HCT116 (cell line): Measurements from ENCODE around the gene ADGRD1. TPM values are rescaled to one million over a fixed set of nuclear protein-coding genes. Genes with fewer than 3 reads are reported as not detected.

Experiments used
- ATAC-seq: fragments of 200-7000 bp; cut with Tn5 transposase; 2 replicates; pipeline ENCODE4 v1.9.1; 2020; ENCODE audit warnings: mild to moderate bottlenecking, moderate library complexity
- BruUV-seq: library from RNA; stranded (reverse); fragments of 400-500 nt; replicated peaks from 2 replicates; lab custom pipeline; 2021; lab: Mats Ljungman, UMichigan
- CTCF ChIA-PET: fragments of 300-600 bp; sonication (Branson Sonifier 250); formaldehyde crosslinking; loops from one replicate; lab custom pipeline; 2021; ENCODE audit warnings: antibody characterized with exemption; lab: Charles Lee
- POLR2A ChIA-PET: fragments of 300-600, 350-600 bp; sonication (Branson Sonifier 250); formaldehyde crosslinking; loops from one replicate; lab custom pipeline; 2021; ENCODE audit warnings: antibody characterized with exemption; lab: Charles Lee
- RAD21 ChIA-PET, 2 experiments: fragments of 300-600 bp; sonication (Branson Sonifier 250); formaldehyde crosslinking; loops; one replicate each; lab custom pipeline; 2023; ENCODE audit warnings: low total read pairs in 2 of 2; ENCODE audit not compliant: uncharacterized antibody in 2 of 2, unreplicated experiment in 2 of 2, low non-redundant PET in 1 of 2; lab: Charles Lee
- DNase-seq: peaks from one replicate; pipeline ENCODE4 v3.0.0-alpha.2; 2010; ENCODE audit warnings: low read depth, low spot score
- H2AFZ ChIP-seq: fragments of 200-600 bp; shearing (Covaris generic), sonication (generic); 2 replicates; pipeline ENCODE4 v1.6.1; 2017; ENCODE audit warnings: low read depth, mixed run types, mixed read lengths, antibody characterized with exemption, low read length; ENCODE audit not compliant: poor library complexity, severe bottlenecking
- H3K27ac ChIP-seq: 2 replicates; pipeline ENCODE4 v1.5.1; 2012; ENCODE audit warnings: low read depth, low read length
- H3K27me3 ChIP-seq: fragments of 200-600 bp; sonication (generic); 2 replicates; pipeline ENCODE4 v1.6.1; 2016; ENCODE audit warnings: mixed run types, low read length, mixed read lengths; ENCODE audit not compliant: insufficient read depth
- H3K36me3 ChIP-seq, 2 experiments: fragments of 200-500 bp in 1 of 2; fragments of 200-600 bp in 1 of 2; sonication (Bioruptor generic) in 1 of 2; sonication (generic) in 1 of 2; 2 replicates each; pipeline versions ENCODE4 v1.5.1 to v1.6.1; 2014 to 2016; ENCODE audit warnings: low read length in 2 of 2, inconsistent platforms in 1 of 2, mixed read lengths in 1 of 2, mixed run types in 1 of 2; ENCODE audit not compliant: insufficient read depth in 2 of 2, control insufficient read depth in 1 of 2
- H3K4me1 ChIP-seq, 2 experiments: fragments of 200-600 bp in 1 of 2; sonication (generic) in 1 of 2; 2 replicates each; pipeline versions ENCODE4 v1.5.1 to v1.6.1; 2012 to 2017; ENCODE audit warnings: low read length in 2 of 2, inconsistent platforms in 1 of 2, mild to moderate bottlenecking in 1 of 2, mixed read lengths in 1 of 2, mixed run types in 1 of 2, moderate library complexity in 1 of 2; ENCODE audit not compliant: insufficient read depth in 2 of 2, control insufficient read depth in 1 of 2
- H3K4me2 ChIP-seq: fragments of 200-600 bp; sonication (generic); 2 replicates; pipeline ENCODE4 v1.6.1; 2017; ENCODE audit warnings: mixed run types, low read length, mixed read lengths
- H3K4me3 ChIP-seq, 2 experiments: fragments of 200-600 bp in 1 of 2; sonication (generic) in 1 of 2; replicated peaks in 1 of 2; 2 replicates each; pipeline ENCODE4 v1.5.1; 2011 to 2016; ENCODE audit warnings: low read length in 2 of 2, control low read depth in 1 of 2, low read depth in 1 of 2, mild to moderate bottlenecking in 1 of 2, mixed read lengths in 1 of 2, mixed run types in 1 of 2
- H3K79me2 ChIP-seq: fragments of 200-600 bp; sonication (generic); 2 replicates; pipeline ENCODE4 v1.6.1; 2017; ENCODE audit warnings: mild to moderate bottlenecking, mixed run types, low read length, moderate library complexity, mixed read lengths; ENCODE audit not compliant: insufficient read depth
- H3K9ac ChIP-seq: fragments of 200-600 bp; sonication (generic); 2 replicates; pipeline ENCODE4 v1.6.1; 2016; ENCODE audit warnings: low read length, mixed read lengths
- H3K9me2 ChIP-seq: fragments of 200-600 bp; sonication (generic), shearing (Covaris generic); 2 replicates; pipeline ENCODE4 v1.6.1; 2017; ENCODE audit warnings: mixed run types, mild to moderate bottlenecking, moderate library complexity; ENCODE audit not compliant: insufficient read depth
- H3K9me3 ChIP-seq, 2 experiments: fragments of 200-500 bp in 1 of 2; fragments of 200-600 bp in 1 of 2; sonication (Bioruptor generic) in 1 of 2; sonication (generic) in 1 of 2; 2 replicates each; pipeline ENCODE4 v1.6.1; 2014 to 2017; ENCODE audit warnings: low read length in 2 of 2, mixed read lengths in 2 of 2, inconsistent platforms in 1 of 2, low read depth in 1 of 2, mild to moderate bottlenecking in 1 of 2, mixed run types in 1 of 2, moderate library complexity in 1 of 2; ENCODE audit not compliant: control insufficient read depth in 1 of 2, insufficient read depth in 1 of 2
- H4K20me1 ChIP-seq: fragments of 200-600 bp; sonication (generic), shearing (Covaris generic); 2 replicates; pipeline ENCODE4 v1.6.1; 2017; ENCODE audit warnings: mixed run types, mild to moderate bottlenecking, moderate library complexity; ENCODE audit not compliant: insufficient read depth
- CBX3 ChIP-seq: IDR thresholded peaks from 2 replicates; pipeline ENCODE4 v1.6.1; 2012; ENCODE audit warnings: low read depth
- CEBPB ChIP-seq: IDR thresholded peaks from 2 replicates; pipeline ENCODE4 v1.6.1; 2012; ENCODE audit warnings: low read depth
- EGR1 ChIP-seq: IDR thresholded peaks from 2 replicates; pipeline ENCODE4 v1.6.1; 2012; ENCODE audit warnings: low read depth
- EZH2 ChIP-seq: fragments of 200-600 bp; sonication (generic); IDR thresholded peaks from 2 replicates; pipeline ENCODE4 v1.6.1; 2017; ENCODE audit warnings: antibody characterized with exemption, mixed run types
- EZH2phosphoT487 ChIP-seq: fragments of 200-600 bp; IDR thresholded peaks from 2 replicates; pipeline ENCODE4 v1.6.1; 2018; ENCODE audit warnings: antibody characterized with exemption, borderline replicate concordance
- JUND ChIP-seq: IDR thresholded peaks from 2 replicates; pipeline ENCODE4 v1.6.1; 2012
- MAX ChIP-seq: IDR thresholded peaks from 2 replicates; pipeline ENCODE4 v1.6.1; 2012
- POLR2A ChIP-seq: IDR thresholded peaks from 2 replicates; pipeline ENCODE4 v1.7.0; 2011; ENCODE audit warnings: borderline replicate concordance; ENCODE audit not compliant: insufficient read depth, insufficient read length; ENCODE audit errors: extremely low read depth
- SP1 ChIP-seq: IDR thresholded peaks from 2 replicates; pipeline ENCODE4 v1.6.1; 2012; ENCODE audit warnings: low read depth
- SRF ChIP-seq: IDR thresholded peaks from 2 replicates; pipeline ENCODE4 v1.6.1; 2012; ENCODE audit warnings: low read depth
- TCF7L2 ChIP-seq: IDR thresholded peaks from 2 replicates; pipeline ENCODE4 v1.7.0; 2011; ENCODE audit warnings: borderline replicate concordance, inconsistent platforms; ENCODE audit not compliant: insufficient read depth, insufficient read length; ENCODE audit errors: extremely low read depth
- YY1 ChIP-seq: IDR thresholded peaks from 2 replicates; pipeline ENCODE4 v1.6.1; 2011; ENCODE audit warnings: low read length, low read depth, moderate library complexity, mild to moderate bottlenecking; ENCODE audit not compliant: insufficient replicate concordance; ENCODE audit errors: extremely low read depth
- ZFX ChIP-seq: fragments of 450-650 bp; IDR thresholded peaks from 2 replicates; pipeline ENCODE4 v1.6.1; 2017
- ZNF274 ChIP-seq: fragments of 200-500 bp; sonication (Bioruptor generic); IDR thresholded peaks from 2 replicates; pipeline ENCODE4 v1.6.1; 2014; ENCODE audit warnings: mild to moderate bottlenecking, low read depth, low read length, inconsistent platforms
- intact Hi-C: fragments of 100-400 bp; cut with micrococcal nuclease; formaldehyde crosslinking; loops from 2 replicates; pipeline ENCODE4 v1.10.0; 2022
- total RNA-seq: library from RNA; stranded (reverse); gene quantifications from one replicate; pipeline ENCODE4 v1.2.1, GENCODE V29; 2021; ENCODE audit not compliant: unreplicated experiment
- TF ChIP-seq, protein P1 (sequence below), 3 experiments: fragments of 200-600 bp in 1 of 3; sonication (generic) in 1 of 3; IDR thresholded peaks in 2 of 3; conservative IDR thresholded peaks in 1 of 3; 2 replicates each; pipeline ENCODE4 v1.5.1; 2012 to 2017; ENCODE audit warnings: low read depth in 2 of 3, low read length in 2 of 3, antibody characterized with exemption in 1 of 3, borderline replicate concordance in 1 of 3, control low read depth in 1 of 3, mild to moderate bottlenecking in 1 of 3, mixed read lengths in 1 of 3, mixed run types in 1 of 3, moderate library complexity in 1 of 3; ENCODE audit not compliant: insufficient read depth in 1 of 3
- TF ChIP-seq, protein P2 (sequence below): IDR thresholded peaks from 2 replicates; pipeline ENCODE4 v1.6.1; 2012; ENCODE audit warnings: low read depth

Gene ADGRD1
- total RNA-seq, 1 experiment from 2014 or later = 0.44 TPM

- ChIA-PET RAD21 (no interaction called here), POLR2A (no interaction called here), CTCF (interaction anchor here (0.8 to 3.1 kb wide), 3 partner anchors 10 to 320 kb away, joined by 4 to 21 read pairs (median 4); no protein-coding TSS in a partner anchor)
- TF ChIP-seq ZNF274 = no peak
- TF ChIP-seq ZFX = no peak
- TF ChIP-seq, protein P1, sequence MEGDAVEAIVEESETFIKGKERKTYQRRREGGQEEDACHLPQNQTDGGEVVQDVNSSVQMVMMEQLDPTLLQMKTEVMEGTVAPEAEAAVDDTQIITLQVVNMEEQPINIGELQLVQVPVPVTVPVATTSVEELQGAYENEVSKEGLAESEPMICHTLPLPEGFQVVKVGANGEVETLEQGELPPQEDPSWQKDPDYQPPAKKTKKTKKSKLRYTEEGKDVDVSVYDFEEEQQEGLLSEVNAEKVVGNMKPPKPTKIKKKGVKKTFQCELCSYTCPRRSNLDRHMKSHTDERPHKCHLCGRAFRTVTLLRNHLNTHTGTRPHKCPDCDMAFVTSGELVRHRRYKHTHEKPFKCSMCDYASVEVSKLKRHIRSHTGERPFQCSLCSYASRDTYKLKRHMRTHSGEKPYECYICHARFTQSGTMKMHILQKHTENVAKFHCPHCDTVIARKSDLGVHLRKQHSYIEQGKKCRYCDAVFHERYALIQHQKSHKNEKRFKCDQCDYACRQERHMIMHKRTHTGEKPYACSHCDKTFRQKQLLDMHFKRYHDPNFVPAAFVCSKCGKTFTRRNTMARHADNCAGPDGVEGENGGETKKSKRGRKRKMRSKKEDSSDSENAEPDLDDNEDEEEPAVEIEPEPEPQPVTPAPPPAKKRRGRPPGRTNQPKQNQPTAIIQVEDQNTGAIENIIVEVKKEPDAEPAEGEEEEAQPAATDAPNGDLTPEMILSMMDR (IDR thresholded peaks at IDR 0.05 in 2 of 3, conservative IDR thresholded peaks at IDR 0.05 in 1 of 3; ENCODE audit: borderline replicate concordance in 1 of 3, insufficient read depth in 1 of 3, low read depth in 2 of 3, low read length in 2 of 3) = no peak
- TF ChIP-seq YY1 = no peak
- TF ChIP-seq JUND = no peak
- TF ChIP-seq MAX = no peak
- TF ChIP-seq CEBPB = no peak
- no peak for TF ChIP-seq POLR2A
- TF ChIP-seq EZH2 = no peak
- no peak for TF ChIP-seq SRF
- TF ChIP-seq TCF7L2 = no peak
- no peak for TF ChIP-seq EZH2phosphoT487
- no peak for TF ChIP-seq SP1
- no peak for TF ChIP-seq EGR1
- TF ChIP-seq, protein P2, sequence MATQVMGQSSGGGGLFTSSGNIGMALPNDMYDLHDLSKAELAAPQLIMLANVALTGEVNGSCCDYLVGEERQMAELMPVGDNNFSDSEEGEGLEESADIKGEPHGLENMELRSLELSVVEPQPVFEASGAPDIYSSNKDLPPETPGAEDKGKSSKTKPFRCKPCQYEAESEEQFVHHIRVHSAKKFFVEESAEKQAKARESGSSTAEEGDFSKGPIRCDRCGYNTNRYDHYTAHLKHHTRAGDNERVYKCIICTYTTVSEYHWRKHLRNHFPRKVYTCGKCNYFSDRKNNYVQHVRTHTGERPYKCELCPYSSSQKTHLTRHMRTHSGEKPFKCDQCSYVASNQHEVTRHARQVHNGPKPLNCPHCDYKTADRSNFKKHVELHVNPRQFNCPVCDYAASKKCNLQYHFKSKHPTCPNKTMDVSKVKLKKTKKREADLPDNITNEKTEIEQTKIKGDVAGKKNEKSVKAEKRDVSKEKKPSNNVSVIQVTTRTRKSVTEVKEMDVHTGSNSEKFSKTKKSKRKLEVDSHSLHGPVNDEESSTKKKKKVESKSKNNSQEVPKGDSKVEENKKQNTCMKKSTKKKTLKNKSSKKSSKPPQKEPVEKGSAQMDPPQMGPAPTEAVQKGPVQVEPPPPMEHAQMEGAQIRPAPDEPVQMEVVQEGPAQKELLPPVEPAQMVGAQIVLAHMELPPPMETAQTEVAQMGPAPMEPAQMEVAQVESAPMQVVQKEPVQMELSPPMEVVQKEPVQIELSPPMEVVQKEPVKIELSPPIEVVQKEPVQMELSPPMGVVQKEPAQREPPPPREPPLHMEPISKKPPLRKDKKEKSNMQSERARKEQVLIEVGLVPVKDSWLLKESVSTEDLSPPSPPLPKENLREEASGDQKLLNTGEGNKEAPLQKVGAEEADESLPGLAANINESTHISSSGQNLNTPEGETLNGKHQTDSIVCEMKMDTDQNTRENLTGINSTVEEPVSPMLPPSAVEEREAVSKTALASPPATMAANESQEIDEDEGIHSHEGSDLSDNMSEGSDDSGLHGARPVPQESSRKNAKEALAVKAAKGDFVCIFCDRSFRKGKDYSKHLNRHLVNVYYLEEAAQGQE = no peak
- TF ChIP-seq CBX3 = no peak
- Histone ChIP-seq H3K9me3 (no peaks in the 10 kb centered on the region), H2AFZ (no peak overlapping the region), H3K9ac (no peak overlapping the region), H3K4me1 (peaks cover 4 to 14% of the 10 kb centered on the region in 2 experiments; a peak in 3 of 4 replicates), H3K27ac (no peak overlapping the region), H3K27me3 (no peaks in the 10 kb centered on the region), H3K79me2 (no peaks in the 10 kb centered on the region), H4K20me1 (no peaks in the 10 kb centered on the region), H3K4me2 (no peak overlapping the region), H3K4me3 (no peak overlapping the region), H3K36me3 (no peaks in the 10 kb centered on the region), H3K9me2 (no peaks in the 10 kb centered on the region)
- no peak for DNase-seq
- intact Hi-C loops = loop anchor here (5.0 kb wide), 1 partner anchor 372 kb away; no protein-coding TSS in a partner anchor
- ATAC-seq = no peak
- BruUV-seq = no TSS peak
These were observed 181.0 kb downstream of the ADGRD1 start for GRCh38 chr12:131134523-131135310.
